Measurements from ENCODE around the gene RPS18. TPM values are rescaled to one million over a fixed set of nuclear protein-coding genes. Genes with fewer than 3 reads are reported as not detected.

The RPS18 gene
- total RNA-seq, 1 experiment from 2014 or later: 3,216 TPM

GRCh38 chr6:33271117-33271467 is 783 bp upstream of the RPS18 start:
- H4K5ac ChIP-seq (ENCODE audit: insufficient read length, low read depth, low read length): peak overlapping the region; percentile 5
- no peak overlapping the region for H2BK5ac ChIP-seq (ENCODE audit: insufficient read length, low read length)
- no peaks in the 10 kb centered on the region for H3K9me3 ChIP-seq (ENCODE audit: control insufficient read depth, low read depth, low read length)
- H3K23me2 ChIP-seq (ENCODE audit: insufficient read length, low read depth, low read length, poor library complexity, severe bottlenecking): peaks cover 4% of the 10 kb centered on the region
- H2BK20ac ChIP-seq (ENCODE audit: low read depth, low read length, poor library complexity, severe bottlenecking): no peak overlapping the region
- peak overlapping the region; percentile 80 for H3K9ac ChIP-seq (ENCODE audit: extremely low read depth, insufficient read length, low read length)
- H2AK5ac ChIP-seq (ENCODE audit: insufficient read length, low read length): no peak overlapping the region
- H3K14ac ChIP-seq (ENCODE audit: insufficient read depth, low read length): peak overlapping the region; percentile 59; the same call in 1 of the 2 replicates
- H3K18ac ChIP-seq (ENCODE audit: insufficient read length, low read depth, low read length): peak overlapping the region; percentile 53
- WGBS (ENCODE audit: extremely low coverage, insufficient read length, low lambda C conversion rate): no CpG with 5 or more reads among the region's 7 CpGs
- no peak for DNase-seq
- H4K20me1 ChIP-seq (ENCODE audit: control insufficient read depth, insufficient read depth, insufficient read length): no peaks in the 10 kb centered on the region
- H3K4ac ChIP-seq (ENCODE audit: low read depth, low read length): no peak overlapping the region
- H3K4me1 Mint-ChIP-seq: peaks cover 24 to 40% of the 10 kb centered on the region in 2 experiments
- peak overlapping the region; percentile 74 for H3K27ac ChIP-seq (ENCODE audit: insufficient read length, low read depth, low read length)
- no peak overlapping the region for H2BK120ac ChIP-seq (ENCODE audit: low read depth, low read length, poor library complexity, severe bottlenecking)
- H3T11ph ChIP-seq (ENCODE audit: low read length): no peak overlapping the region
- H3K23ac ChIP-seq (ENCODE audit: insufficient read length, low read depth, low read length): no peak overlapping the region
- H3K36me3 Mint-ChIP-seq (ENCODE audit: insufficient read depth in 1 of 3, low read depth in 3 of 3): peaks cover 50 to 77% (median 77%) of the 10 kb centered on the region in 3 experiments
- H3K9me3 Mint-ChIP-seq: no peaks in the 10 kb centered on the region; a peak in 1 of 5 replicates
- H2BK15ac ChIP-seq (ENCODE audit: low read depth, low read length): no peak overlapping the region
- no peak overlapping the region for H4K91ac ChIP-seq (ENCODE audit: insufficient read length, low read depth, low read length)
- peak overlapping the region; percentile 23 for H4K8ac ChIP-seq (replicated peaks; ENCODE audit: insufficient read length, low read depth, low read length)
- H3K4me2 ChIP-seq (ENCODE audit: insufficient read depth, insufficient read length, low read length): peak overlapping the region; percentile 86
- H3K79me2 ChIP-seq (ENCODE audit: insufficient read depth, low read length): peaks cover 23% of the 10 kb centered on the region; the same call in 1 of the 2 replicates
- peak overlapping the region; percentile 99 to 100 (median 100) for H3K27ac Mint-ChIP-seq
- no peak overlapping the region for H2AFZ ChIP-seq (ENCODE audit: low read length)
- no peaks in the 10 kb centered on the region; the same call in 1 of the 2 replicates for H3K27me3 Mint-ChIP-seq (ENCODE audit: low read depth)
- peak overlapping the region; percentile 89 to 94 for H3K4me3 Mint-ChIP-seq
- no peak overlapping the region for H2BK12ac ChIP-seq (ENCODE audit: insufficient read length, low read depth, low read length)
- H3K4me1 ChIP-seq (ENCODE audit: insufficient read depth, low read length): no peaks in the 10 kb centered on the region; the same call in 1 of the 2 replicates
- no peaks in the 10 kb centered on the region for H3K79me1 ChIP-seq (ENCODE audit: insufficient read depth, low read depth, low read length, poor library complexity, severe bottlenecking)
- H3K27me3 ChIP-seq (ENCODE audit: insufficient read depth, low read length): no peaks in the 10 kb centered on the region
- peak; percentile 18; the same call in 1 of the 3 replicates for TF ChIP-seq CTCF (conservative IDR thresholded peaks at IDR 0.05)
- no peak overlapping the region for H3K56ac ChIP-seq (ENCODE audit: insufficient read length, low read depth, low read length)

Measured in H9 (cell line).